ENCODE data around the gene HYCC2. TPM values are rescaled to one million over a fixed set of nuclear protein-coding genes. Genes with fewer than 3 reads are reported as not detected.
"Not testable (repeated sequence)": the region's sequence is repeated elsewhere in the genome, so short reads cannot be mapped to it uniquely, and the experiment has no call there.

Gene HYCC2
- total RNA-seq, 2 donors from 2014 or later: 4.0 to 4.8 TPM

DNA sequence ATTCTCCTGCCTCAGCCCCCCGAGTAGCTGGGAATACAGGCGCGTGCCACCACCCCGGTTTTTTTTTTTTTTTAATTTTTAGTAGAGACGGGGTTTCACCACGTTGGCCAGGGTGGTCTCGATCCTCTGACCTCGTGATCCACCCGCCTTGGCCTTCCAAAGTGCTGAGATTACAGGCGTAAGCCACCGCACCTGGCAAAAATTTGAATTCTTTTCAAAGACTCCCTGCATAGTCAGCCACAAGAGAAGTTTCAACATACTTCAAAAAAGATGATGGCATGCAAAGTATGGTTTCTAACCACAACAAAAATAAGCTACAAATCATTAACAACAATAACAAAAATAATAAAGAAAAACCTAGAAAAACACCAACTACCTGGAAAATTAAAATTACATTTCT lies 22.0 kb downstream of the HYCC2 start:
- Histone ChIP-seq H3K9me3 (no peaks in the 10 kb centered on the region), H3K27ac (no peak overlapping the region), H3K4me3 (no peak overlapping the region), H3K27me3 (no peaks in the 10 kb centered on the region), H3K36me3 (peaks cover 4% of the 10 kb centered on the region), H3K4me1 (no peaks in the 10 kb centered on the region)
- no peak for DNase-seq (ENCODE audit: low spot score)
- TF ChIP-seq, protein P1, sequence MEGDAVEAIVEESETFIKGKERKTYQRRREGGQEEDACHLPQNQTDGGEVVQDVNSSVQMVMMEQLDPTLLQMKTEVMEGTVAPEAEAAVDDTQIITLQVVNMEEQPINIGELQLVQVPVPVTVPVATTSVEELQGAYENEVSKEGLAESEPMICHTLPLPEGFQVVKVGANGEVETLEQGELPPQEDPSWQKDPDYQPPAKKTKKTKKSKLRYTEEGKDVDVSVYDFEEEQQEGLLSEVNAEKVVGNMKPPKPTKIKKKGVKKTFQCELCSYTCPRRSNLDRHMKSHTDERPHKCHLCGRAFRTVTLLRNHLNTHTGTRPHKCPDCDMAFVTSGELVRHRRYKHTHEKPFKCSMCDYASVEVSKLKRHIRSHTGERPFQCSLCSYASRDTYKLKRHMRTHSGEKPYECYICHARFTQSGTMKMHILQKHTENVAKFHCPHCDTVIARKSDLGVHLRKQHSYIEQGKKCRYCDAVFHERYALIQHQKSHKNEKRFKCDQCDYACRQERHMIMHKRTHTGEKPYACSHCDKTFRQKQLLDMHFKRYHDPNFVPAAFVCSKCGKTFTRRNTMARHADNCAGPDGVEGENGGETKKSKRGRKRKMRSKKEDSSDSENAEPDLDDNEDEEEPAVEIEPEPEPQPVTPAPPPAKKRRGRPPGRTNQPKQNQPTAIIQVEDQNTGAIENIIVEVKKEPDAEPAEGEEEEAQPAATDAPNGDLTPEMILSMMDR (IDR thresholded peaks at IDR 0.05): no peak

DNA sequence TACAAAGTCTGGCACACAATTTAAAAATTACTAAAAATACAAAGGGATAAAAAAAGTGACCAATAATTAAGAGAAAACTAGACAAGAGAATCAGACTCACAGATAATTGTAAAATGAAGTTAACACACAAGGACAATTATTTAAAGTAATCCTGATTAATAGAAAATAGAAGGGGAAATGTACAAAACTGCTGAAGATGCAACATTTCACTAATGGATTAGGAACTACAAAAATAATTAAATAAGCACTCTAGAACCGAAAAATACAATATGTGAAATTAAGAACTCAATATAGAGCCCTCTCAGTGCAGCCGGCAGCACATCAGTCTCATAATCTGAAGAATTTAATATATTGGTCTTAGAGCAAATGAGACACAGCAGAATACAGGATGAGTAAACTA lies 24.6 kb downstream of the HYCC2 start:
- Histone ChIP-seq H3K4me3 (no peak overlapping the region), H3K36me3 (no peaks in the 10 kb centered on the region), H3K27me3 (no peaks in the 10 kb centered on the region), H3K4me1 (no peaks in the 10 kb centered on the region), H3K27ac (no peak overlapping the region), H3K9me3 (no peaks in the 10 kb centered on the region)
- TF ChIP-seq, protein P1 (IDR thresholded peaks at IDR 0.05): no peak
- DNase-seq (ENCODE audit: low spot score): no peak

DNA sequence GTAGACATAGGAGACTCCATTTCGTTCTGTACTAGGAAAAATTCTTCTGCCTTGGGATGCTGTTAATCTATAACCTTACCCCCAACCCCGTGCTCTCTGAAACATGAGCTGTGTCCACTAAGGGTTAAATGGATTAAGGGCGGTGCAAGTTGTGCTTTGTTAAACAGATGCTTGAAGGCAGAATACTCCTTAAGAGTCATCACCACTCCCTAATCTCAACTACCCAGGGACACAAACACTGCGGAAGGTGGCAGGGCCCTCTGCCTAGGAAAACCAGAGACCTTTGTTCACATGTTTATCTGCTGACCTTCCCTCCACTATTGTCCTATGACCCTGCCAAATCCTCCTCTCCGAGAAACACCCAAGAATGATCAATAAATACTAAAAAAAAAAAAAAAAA lies 28.4 kb downstream of the HYCC2 start:
- DNase-seq (ENCODE audit: low spot score); H3K27ac ChIP-seq: not testable (repeated sequence)

DNA sequence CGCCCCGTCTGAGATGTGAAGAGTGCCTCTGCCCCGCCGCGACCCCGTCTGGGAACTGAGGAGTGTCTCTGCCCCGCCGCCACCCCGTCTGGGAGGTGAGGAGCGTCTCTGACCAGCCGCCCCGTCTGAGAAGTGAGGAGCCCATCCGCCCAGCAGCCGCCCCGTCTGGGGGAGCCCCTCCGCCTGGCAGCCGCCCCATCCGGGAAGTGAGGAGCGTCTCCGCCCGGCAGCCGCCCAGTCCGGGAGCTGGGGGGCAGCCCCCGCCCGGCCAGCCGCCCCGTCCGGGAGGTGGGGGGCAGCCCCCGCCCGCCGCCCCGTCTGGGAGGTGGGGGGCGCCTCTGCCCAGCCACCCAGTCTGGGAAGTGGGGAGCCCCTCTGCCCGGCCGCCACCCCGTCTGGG lies 29.0 kb downstream of the HYCC2 start:
- not testable (repeated sequence) for H3K27me3 ChIP-seq; DNase-seq (ENCODE audit: low spot score); H3K36me3 ChIP-seq; H3K9me3 ChIP-seq; H3K27ac ChIP-seq; H3K4me1 ChIP-seq; H3K4me3 ChIP-seq

More for the DNA sequence above, 28.4 kb downstream of the HYCC2 start:
- H3K36me3 ChIP-seq, H3K27me3 ChIP-seq, H3K4me3 ChIP-seq, H3K4me1 ChIP-seq, H3K9me3 ChIP-seq: not testable (repeated sequence)

DNA sequence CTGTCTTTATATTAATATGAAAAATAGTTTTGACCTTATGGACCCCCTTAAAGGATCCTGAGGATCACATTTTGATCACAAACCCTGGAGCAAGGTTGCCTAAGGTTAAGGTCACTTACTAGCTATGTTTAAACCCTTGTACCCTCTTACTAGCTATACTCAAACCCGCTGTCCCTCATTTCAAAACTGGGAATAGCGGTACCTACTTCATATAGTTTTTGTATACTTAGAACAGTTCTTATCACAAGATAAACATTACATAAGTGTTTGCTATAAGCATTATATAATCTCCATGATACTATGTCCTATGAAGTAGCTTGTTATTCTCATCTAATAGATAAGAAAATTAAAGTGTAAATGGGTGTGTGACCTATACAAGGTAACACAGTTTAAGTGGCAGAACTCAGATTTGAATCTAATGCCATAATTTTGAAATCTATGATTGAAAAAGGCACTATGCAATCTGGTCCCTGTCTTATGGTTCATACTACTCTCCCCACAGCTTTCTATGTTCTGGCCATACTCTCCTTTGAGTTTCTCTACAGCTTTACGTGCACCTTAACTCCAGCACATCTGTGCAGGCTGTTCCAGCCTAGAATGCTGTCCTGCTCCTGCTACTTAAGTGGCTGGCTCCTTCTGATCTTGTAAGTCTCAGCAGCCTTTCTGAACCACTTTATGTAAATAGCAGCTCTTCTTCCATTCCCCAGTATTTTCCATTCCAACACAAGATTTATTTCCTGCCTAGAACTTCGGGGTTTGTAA lies 30.4 kb downstream of the HYCC2 start:
- Histone ChIP-seq H3K27ac (no peak overlapping the region), H3K4me1 (no peaks in the 10 kb centered on the region), H3K36me3 (no peaks in the 10 kb centered on the region), H3K4me3 (no peak overlapping the region), H3K27me3 (no peaks in the 10 kb centered on the region), H3K9me3 (no peaks in the 10 kb centered on the region)
- TF ChIP-seq, protein P1 (IDR thresholded peaks at IDR 0.05): no peak
- no peak for DNase-seq (ENCODE audit: low spot score)

DNA sequence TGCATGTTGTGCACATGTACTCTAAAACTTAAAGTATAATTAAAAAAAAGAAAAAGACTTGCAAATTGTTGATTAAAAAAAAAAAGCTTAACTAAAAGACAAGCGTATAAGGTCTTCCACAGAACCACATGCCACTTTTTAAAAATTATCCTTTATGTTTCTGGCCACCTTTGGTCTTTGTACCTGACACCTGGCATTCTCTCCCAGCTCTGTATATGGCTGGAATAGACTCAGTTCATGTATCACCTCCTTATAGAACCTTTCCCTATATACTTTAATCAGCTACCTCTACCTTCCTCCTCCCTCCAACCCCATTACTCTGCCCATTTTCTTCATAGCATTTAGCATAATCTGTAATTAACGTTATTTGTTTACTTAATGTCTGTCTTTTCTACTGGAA lies 32.6 kb downstream of the HYCC2 start:
- no peak for DNase-seq (ENCODE audit: low spot score)
- Histone ChIP-seq H3K4me1 (no peaks in the 10 kb centered on the region), H3K4me3 (no peak overlapping the region), H3K27ac (no peak overlapping the region), H3K36me3 (no peaks in the 10 kb centered on the region), H3K9me3 (no peaks in the 10 kb centered on the region), H3K27me3 (no peaks in the 10 kb centered on the region)
- TF ChIP-seq, protein P1 (IDR thresholded peaks at IDR 0.05): no peak

DNA sequence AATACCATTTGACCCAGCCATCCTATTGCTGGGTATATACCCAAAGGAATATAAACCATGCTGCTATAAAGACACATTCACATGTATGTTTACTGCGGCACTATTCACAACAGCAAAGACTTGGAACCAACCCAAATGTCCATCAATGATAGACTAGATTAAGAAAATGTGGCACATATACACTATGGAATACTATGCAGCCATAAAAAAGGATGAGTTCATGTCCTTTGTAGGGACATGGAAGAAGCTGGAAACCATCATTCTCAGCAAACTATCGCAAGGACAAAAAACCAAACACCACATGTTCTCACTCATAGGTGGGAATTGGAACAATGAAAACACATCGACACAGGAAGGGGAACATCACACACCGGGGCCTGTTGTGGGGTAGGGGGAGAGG lies 33.1 kb downstream of the HYCC2 start:
- H3K27me3 ChIP-seq; H3K27ac ChIP-seq; DNase-seq (ENCODE audit: low spot score); H3K4me3 ChIP-seq; H3K9me3 ChIP-seq; H3K4me1 ChIP-seq; H3K36me3 ChIP-seq: not testable (repeated sequence)

DNA sequence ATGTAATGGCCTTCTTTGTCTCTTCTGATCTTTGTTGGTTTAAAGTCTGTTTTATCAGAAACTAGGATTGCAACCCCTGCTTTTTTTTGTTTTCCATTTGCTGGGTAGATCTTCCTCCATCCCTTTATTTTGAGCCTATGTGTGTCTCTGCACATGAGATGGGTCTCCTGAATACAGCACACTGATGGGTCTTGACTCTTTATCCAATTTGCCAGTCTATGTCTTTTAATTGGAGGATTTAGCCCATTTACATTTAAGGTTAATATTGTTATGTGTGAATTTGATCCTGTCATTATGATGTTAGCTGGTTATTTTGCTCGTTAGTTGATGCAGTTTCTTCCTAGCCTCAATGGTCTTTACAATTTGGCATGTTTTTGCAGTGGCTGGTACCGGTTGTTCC lies 37.1 kb downstream of the HYCC2 start:
- not testable (repeated sequence) for H3K36me3 ChIP-seq; H3K9me3 ChIP-seq; H3K4me3 ChIP-seq; DNase-seq (ENCODE audit: low spot score); H3K4me1 ChIP-seq; H3K27ac ChIP-seq; H3K27me3 ChIP-seq
